Stimulated activated CD8-positive, alpha-beta memory T cell treated with anti-CD3 and anti-CD28 coated beads, Interleukin-15, amount 100 ng/mL, for 48 hours (primary cell): ENCODE data around the gene LRFN3.
"Not testable (repeated sequence)": the region's sequence is repeated elsewhere in the genome, so short reads cannot be mapped to it uniquely, and the experiment has no call there.

Experiments used
- DNase-seq, 2 donors: peaks; one replicate each; pipeline ENCODE4 v3.0.0-alpha.2; 2020; ENCODE audit warnings: low read depth in 2 of 2

LRFN3 gene

DNA sequence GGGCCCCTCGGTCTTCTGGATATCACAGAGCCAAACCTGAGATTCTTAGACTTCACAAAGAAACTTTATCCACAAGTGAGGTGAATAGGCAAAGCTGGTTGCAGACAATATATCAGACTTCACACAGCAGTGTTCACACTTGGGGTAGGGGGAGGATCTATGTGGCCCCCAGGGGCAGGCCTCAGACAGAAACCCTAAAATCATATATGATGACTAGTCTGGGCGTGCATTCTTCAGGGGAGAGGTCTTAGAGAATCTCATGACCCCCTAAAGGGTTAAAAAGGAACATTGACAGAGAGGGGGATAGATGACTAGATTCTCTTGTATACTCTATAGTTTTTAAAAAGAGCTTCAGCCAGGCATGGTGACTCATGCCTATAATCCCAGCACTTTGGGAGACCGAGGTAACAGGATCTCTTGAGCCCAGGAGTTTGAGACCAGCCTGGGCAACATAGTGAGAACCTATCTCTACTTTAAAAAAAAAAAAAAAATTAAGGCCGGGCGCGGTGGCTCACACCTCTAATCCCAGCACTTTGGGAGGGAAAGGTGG is 30.9 kb upstream of the LRFN3 start:
- no peak for DNase-seq

DNA sequence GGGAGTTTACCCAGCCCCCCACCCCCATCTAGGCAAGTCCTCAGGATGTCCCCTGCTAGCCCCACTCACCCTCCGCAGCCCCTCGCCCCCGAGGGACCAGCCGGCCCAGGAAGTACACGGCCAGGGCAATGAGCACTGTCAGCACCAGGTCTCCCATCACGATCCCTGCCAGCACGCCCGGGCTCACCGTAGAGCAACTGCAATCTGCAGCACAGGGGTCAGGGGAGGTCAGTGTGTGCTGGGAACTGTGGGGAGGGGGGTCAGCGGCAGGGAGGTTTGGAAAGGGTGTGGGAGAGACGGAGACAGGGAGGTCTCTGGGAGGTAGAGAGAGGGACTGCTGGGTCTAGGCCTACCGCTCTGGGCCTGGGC is 28.8 kb upstream of the LRFN3 start:
- no peak for DNase-seq

DNA sequence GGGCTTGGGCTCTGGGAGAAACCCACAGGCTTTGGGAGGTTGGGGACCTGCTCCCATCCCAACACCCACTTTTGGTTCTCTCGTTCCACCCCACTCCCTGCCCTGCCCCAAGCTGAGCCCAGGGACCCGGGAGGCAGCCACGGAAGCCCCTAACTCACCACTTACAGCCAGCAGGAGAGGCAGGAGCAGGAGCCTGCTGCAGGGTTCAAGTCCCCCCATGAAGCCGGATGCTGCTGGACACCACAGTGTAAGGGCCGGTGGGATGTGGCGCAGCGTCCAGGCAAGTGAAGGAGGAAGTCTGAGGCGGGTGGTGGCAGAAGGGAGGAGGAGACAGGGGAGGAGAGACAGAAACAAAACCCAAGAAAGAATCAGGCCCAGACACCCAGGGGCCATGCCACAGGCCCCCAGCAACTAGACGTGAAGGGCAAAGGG is 28.1 kb upstream of the LRFN3 start, which contains the start of gene TYROBP:
TSS of gene TYROBP (minus strand) at position 286 of the 432 bp plus-strand sequence. CDS start at position 219, 67 bp downstream.
- no peak for DNase-seq

DNA sequence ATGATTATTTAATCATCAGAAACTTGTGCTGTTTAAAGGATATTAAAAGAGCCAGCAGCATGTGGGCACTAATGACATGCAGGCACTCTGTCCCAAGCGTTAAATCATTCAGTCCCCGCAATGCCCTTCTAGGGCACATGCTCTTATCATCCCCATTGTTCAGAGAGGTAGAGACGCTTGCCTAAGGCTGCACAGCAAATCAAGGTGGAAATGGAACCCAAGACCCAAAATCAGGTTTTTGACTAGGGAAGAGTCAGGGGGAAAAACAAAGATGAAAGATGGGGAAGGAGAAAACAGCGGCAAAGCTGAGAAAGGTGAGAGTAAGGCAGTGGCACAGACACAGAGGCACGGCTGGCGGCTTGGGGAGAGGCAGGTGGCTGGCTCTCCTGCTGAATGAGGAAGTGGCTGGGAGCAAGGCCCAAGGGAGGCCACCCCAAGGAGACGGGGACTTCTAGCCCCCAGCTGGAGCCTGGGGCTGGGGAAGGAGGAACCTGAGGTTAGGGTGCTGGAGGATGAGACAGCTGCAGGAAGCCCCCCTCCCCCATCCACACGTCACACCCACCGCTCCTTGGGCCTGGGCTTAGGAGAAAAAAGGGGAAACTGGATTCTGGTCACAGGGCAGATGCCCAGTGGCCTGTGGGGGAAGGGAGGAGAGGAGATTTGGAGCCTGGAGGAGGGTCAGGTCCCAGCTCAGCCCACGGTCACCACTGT is 27.0 kb upstream of the LRFN3 start:
- DNase-seq: no peak

DNA sequence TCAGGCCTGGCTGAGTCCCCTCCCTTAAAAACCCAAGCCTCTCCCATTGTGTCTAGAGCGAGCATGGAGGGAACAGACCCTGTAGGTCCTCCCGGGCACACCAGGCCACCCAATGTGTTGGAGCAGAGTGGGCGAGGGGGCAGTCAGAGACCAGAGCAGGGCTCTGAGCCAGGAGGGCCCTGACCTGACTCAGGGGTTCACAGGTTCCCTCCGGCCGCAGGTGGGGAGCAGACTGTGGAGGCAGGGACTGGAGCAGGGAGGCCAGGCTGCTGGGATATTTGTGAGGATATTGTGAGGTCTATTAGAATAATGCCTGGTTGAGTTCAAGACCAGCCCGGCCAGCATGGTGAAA is 26.5 kb upstream of the LRFN3 start:
- no peak for DNase-seq

DNA sequence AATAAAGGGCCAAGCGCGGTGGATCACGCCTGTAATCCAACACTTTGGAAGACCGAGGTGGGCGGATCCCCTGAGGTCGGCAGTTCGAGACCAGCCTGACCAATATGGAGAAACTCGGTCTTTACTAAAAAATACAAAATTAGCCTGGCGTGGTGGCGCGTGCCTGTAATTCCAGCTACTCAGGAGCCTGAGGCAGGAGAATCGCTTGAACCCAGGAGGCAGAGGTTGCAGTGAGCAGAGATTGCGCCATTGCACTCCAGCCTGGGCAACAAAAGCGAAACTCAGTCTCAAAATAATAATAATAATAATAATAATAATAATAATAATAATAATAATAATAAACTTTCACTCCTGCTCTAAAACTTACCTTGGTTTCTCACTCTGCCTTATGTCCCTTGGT is 25.8 kb upstream of the LRFN3 start:
- DNase-seq: not testable (repeated sequence)

DNA sequence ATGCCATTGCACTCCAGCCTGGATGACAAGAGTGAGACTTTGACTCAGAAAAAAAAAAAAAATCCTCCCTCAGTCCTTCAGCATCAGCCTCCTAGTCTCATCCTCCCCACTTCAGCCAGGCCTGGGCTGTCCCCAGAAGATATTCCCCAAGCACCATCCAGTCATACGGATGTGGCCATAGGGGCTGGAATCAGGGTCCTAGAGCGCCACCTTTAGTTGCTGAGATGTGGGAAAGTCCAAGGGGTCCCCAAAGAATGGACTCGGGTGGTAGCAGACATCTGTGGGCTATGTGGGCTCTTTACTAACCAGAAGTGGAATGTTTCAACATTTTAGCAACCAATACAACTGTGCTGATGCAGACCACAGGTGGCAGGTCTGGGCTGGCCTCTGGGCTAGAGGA is 25.0 kb upstream of the LRFN3 start:
- DNase-seq: no peak

DNA sequence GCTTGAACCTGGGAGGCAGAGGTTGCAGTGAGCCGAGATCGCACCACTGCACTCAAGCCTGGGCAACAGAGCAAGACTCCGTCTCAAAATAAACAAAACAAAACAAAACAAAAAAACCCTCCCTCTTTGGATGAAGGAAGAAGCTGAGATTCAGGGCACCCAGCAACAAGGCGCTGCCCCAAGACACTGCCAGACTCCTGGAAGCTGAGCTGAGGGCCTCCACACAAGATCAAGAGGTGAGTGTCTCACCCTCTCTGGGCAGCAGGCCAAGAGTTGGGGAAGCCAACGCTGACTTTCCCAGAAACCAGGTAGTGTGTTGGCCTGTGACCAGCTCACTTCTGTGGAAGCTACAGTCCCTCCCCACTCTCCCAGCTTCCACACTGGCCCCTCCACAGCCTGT is 24.4 kb upstream of the LRFN3 start:
- DNase-seq: peak in 1 of 2 donors; percentile 16

DNA sequence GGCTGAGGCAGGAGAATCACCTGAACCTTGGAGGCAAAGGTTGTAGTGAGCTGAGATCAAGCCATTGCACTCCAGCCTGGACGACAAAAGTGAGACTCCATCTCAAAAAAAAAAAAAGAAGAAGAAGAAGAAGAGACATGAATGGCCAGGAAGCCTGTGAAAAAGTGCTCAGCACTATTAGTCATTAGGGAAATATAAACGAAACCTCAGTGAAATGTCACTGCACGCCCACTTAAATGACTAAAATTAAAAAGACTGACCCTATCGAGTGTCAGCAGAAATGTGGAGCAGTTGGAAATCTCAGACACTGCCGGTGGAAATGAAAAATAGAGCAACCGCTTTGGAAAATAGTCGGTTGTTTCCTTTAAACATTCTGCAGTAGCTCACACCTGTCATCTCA is 22.6 kb upstream of the LRFN3 start:
- DNase-seq: no peak

DNA sequence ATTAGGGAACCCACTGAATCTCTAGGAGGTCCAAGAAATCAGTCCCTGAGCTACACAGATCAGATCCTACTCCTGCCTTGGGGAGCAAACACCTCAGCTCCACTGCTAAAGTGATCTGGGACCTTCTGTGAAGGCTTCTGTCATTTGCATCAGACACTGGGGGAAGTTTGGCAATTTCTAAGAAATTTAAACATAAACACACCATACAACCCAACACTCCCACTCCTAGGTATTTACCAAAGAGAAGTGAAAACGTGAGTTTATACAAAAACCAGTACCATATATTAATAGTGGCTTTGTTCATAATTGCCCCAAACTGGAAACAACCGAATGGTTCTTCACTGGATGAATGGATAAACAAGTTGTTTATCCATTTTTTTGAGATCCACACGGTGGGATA is 20.7 kb upstream of the LRFN3 start:
- DNase-seq: no peak

DNA sequence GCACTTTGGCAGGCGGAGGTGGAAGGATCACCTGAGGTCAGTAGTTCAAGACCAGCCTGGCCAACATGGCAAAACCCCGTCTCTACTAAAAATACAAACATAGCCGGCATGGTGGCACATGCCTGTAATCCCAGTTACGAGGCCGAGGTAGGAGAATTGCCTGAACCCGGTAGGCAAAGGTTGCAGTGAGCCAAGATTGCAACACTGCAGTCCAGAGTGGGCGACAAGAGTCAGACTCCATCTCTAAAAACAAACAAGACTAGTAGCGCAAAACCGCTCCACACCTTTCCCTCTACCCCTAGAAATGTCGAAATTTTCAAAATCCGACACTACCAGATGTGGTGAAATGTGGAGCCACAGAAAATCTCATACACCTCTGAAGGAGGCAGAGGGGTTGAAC is 16.9 kb upstream of the LRFN3 start:
- DNase-seq: no peak

DNA sequence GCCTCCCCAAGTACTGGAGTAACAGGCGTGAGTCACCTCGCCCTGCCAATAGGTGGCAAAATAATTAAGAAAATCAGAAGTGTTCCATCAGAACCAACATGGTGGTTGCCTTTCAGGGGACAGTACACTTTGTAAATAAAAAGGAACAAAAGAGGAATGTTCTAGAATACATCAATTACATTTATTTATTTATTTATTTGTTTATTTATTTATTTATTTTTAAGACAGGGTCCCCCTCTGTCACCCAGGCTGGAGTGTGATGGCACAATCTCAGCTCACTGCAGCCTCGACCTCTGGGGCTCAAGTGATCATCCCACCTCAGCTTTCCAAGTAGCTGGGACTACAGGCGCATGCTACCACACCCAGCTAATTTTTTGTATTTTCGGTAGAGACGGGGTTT is 15.2 kb upstream of the LRFN3 start:
- no peak for DNase-seq

DNA sequence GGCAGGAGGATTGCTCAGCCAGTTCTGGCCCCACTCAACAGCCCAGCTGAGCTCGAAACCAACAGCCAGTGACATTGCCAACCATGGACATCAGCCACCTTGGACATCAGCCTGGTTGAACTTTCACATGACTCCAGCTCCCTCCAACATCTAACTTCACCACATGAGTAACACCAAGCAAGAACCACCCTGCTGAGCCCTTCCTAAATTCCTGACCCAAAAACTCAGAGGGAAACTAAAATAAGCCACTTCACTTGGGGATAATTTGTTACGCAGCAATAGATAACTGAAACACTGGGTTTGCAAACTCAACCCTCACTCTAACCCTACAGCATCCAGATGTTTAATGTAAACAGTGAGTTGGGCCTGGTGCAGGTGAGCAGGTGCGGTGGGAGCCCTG is 10.7 kb upstream of the LRFN3 start:
- DNase-seq: no peak

DNA sequence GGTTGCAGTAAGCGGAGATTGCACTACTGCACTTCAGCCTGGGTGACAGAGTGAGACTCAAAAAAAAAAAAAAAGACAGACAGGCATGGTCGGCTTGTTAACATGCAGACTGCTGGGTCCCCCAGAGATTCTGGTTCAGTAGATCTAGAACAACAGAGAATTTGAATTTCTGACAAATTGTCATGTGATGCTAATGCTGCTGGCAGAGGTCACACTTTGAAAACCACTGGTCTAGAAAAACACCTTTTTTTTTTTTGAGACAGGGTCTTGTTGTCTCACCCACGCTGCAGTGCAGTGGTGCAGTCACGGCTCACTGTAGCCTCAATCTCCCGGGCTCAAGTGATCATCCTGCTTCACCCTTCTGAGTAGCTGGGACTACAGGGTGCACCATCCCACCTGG is 7.7 kb upstream of the LRFN3 start:
- no peak for DNase-seq

DNA sequence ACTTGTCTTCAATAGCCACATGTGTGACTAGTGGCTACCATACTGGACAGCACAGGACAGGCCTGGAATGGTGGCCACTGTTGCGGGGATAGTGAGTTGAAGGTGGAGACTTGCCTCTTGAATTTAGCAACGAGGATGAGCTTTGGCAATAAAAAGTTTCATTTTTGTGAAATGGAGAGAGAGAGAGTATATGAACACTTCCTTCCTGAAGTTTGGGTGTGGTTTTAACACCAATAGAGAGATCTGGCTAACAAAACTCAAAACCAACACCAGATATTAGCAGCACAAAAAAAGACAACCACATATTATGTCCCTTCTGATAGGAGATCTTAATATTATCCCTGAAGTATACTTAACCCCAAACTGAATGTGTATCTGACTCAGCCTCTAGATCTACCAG is 6.3 kb upstream of the LRFN3 start:
- no peak for DNase-seq

DNA sequence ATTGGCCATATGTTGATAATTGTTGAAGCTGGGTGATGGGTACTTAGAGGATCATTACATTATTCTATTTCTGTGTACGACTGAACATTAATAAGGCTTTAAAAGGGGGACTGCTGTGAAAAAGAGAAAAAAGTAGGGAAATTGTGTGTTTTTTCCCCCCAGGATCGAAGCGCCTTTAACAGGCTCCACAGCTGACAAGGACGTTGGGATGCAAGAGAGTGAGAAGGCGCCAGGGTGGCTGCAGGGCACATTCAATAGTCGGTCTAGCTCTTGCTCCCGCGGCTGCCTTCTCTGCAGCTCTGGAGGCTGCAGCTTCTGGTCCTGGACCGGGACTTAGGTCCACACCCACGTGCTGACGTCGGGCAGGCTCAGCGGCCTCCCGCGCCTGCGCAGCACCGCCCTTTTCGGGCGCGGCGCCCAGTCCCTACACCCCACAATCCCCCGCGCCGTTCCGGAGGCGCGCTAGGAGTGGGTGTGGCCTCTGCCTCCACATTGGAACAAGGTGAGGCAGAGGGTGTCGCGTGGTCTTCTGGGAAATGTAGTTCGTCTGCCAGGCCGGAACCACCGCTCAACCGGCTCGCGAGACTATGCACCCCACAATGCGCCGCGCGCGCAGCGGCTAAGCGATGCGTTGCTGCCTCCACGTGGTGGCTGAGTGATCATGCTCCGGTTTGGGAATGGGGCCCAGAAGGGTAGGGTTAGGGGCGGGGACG is 4.9 kb upstream of the LRFN3 start:
- peak; percentile 100 for DNase-seq

DNA sequence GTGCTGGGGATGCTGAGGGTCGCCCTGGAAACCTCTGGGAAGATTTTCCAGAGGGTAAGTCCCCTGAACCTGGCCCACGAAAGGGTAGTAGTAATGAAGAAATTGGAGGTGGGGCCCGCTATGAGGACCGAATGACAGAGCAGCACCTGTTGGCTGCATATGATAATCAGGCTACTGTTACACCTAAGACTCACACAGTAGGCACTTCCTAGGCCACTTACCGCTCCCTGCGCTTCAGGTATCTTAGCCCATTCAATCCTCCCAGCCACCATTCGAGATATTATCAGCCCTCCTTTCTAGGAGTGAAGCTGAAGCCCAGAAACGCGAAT is 4.3 kb upstream of the LRFN3 start:
- DNase-seq: no peak

DNA sequence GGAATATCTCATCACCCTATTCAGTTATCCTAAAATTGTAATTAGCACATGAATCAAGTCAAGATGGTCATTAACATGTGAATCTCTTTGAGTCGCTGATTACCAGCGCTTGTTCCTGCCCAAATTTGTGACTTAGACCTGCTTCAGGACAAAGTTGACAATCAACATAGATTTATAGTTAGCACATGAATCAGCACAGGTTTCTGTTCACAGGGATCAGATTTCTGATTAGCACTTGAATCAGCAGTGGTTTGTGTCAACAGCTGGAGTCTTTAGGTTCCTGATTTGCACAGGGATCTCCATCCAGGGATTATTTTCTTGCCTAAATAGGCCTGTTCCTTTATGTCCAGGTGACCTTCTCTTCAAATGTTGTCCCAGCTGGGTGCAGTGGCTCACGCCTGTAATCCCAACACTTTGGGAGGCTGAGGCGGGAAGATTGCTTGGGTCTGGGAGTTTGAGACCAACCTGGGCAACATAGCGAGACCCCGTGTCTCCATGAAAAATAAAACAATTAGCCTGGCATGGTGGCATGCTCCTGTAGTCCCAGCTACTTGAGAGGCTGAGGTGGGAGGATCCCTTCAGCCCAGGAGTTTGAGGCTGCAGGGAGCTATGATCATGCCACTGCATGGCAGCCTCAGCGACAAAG is 3.8 kb upstream of the LRFN3 start:
- no peak for DNase-seq

DNA sequence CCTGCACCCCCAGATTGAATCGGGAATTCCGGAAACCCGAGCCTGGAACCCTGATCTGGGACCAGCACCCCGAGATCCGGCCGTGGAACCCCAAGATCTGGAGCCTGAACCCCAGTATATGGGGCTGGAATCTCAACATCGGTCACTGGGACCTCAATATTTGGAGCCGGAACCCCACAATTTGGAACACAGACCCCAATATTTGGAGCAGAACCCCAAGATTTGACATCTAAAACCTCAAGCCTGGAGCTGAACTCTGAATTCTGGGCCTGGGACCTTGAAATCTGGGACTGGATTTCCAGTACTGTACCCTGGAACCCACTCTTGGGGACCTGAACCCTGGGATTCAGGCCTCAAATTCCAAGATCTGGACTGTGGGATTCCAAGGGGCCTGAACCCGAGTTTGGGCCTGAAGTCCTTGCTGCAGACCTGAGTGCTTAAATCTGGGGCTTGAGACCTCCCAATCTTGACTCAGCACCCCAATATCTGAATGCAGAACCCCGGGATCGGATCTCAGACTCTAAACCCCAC is 629 bp downstream of the LRFN3 start:
- no peak for DNase-seq

DNA sequence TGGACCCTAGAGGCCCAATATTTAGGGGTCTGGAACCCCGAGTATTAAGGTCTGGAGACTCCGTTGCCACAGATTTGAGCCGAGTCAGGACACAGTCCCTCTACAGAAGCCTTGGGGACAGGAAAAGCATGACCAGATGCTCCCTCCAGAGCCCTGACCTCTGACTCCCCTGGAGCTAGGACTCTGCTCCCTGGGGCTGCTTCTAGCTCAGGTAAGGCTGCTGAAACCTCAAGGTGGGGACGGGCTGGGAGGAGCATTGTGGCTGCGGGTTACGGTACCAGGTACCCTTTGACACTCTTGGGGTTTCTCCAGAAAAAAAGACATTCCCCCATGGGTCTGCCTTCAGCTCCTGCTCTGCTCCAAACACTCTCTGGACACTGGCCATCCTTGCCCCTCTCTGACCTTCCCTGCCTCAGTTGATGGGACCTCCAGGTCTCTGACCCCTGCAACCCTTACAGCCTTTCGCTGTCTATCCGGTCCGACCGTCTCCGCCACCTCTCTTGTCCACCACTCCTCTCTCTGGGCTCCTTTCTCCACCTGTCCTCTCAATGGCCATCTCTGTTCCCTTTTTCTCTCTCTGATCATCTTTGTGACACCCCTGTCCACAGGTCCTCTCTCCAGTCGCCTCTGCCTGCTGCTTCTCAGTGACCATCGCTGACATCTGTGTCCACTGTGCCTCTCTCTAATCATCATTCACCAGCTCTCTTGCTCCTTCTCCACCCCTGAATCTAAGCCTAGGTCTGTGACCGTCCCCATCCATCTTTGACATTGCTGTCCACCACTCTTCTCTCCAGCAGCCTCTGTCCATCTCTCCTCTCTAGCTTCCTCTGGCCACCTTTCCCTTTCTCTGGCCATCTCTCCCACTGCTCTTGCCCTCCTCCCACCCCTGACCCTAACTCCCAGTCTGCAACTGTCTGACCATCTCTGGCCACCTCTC is 1.4 kb downstream of the LRFN3 start:
- no peak for DNase-seq
